Measurements from ENCODE around the gene IRX3. TPM values are rescaled to one million over a fixed set of nuclear protein-coding genes. Genes with fewer than 3 reads are reported as not detected.

Gene IRX3
- total RNA-seq, 1 experiment from 2014 or later: not detected

GRCh38 chr16:54296543-54296942, 10.0 kb upstream of the IRX3 start:
- no peaks in the 10 kb centered on the region for H4K20me1 ChIP-seq (ENCODE audit: low read length)
- H2AFZ ChIP-seq (ENCODE audit: low read length): no peak overlapping the region
- H3K27me3 ChIP-seq (ENCODE audit: low read length): no peaks in the 10 kb centered on the region
- CTCF ChIA-PET: no interaction called here
- no peak for ATAC-seq
- no peak for DNase-seq
- no peak overlapping the region for H3K4me3 ChIP-seq (ENCODE audit: low read length)
- no peak overlapping the region for H3K27ac ChIP-seq (ENCODE audit: low read length)
- no TSS peak for BruUV-seq (replicated peaks)
- H3K9me2 ChIP-seq (replicated peaks; ENCODE audit: low read length): no peaks in the 10 kb centered on the region
- H3K4me1 ChIP-seq (ENCODE audit: insufficient read depth, low read length): no peaks in the 10 kb centered on the region
- no peaks in the 10 kb centered on the region for H3F3A ChIP-seq (ENCODE audit: low read length, unreplicated experiment)
- POLR2A ChIA-PET (ENCODE audit: unreplicated experiment): no interaction called here
- intact Hi-C loops (cut with micrococcal nuclease): no loop called here
- H3K9ac ChIP-seq (ENCODE audit: low read length): no peak overlapping the region
- TF ChIP-seq EZH2 (IDR thresholded peaks at IDR 0.05; ENCODE audit: low read length, unreplicated experiment) (no peak), CTCF (conservative IDR thresholded peaks at IDR 0.05; ENCODE audit: low read depth, low read length) (no peak), EZH2phosphoT487 (IDR thresholded peaks at IDR 0.05; ENCODE audit: borderline replicate concordance, low read length) (no peak)
- no peak overlapping the region for H3K4me2 ChIP-seq (ENCODE audit: low read length)
- H3K79me2 ChIP-seq (ENCODE audit: low read length): no peaks in the 10 kb centered on the region
- H3K36me3 ChIP-seq (ENCODE audit: low read depth, low read length): no peaks in the 10 kb centered on the region
- H3K9me3 ChIP-seq (ENCODE audit: low read length): no peaks in the 10 kb centered on the region

GRCh38 chr16:54291656-54292487, 5.3 kb upstream of the IRX3 start:
- Histone ChIP-seq H3K9ac (ENCODE audit: low read length) (no peak overlapping the region), H3K4me3 (ENCODE audit: low read length) (no peak overlapping the region), H3K36me3 (ENCODE audit: low read depth, low read length) (no peaks in the 10 kb centered on the region), H4K20me1 (ENCODE audit: low read length) (no peaks in the 10 kb centered on the region), H3K79me2 (ENCODE audit: low read length) (no peaks in the 10 kb centered on the region), H3K27ac (ENCODE audit: low read length) (no peak overlapping the region), H3F3A (ENCODE audit: low read length, unreplicated experiment) (no peaks in the 10 kb centered on the region), H3K27me3 (ENCODE audit: low read length) (peaks cover 7% of the 10 kb centered on the region; the same call in 1 of the 2 replicates), H3K9me3 (ENCODE audit: low read length) (no peaks in the 10 kb centered on the region), H3K9me2 (replicated peaks; ENCODE audit: low read length) (no peaks in the 10 kb centered on the region), H3K4me1 (ENCODE audit: insufficient read depth, low read length) (no peaks in the 10 kb centered on the region), H3K4me2 (ENCODE audit: low read length) (no peak overlapping the region), H2AFZ (ENCODE audit: low read length) (no peak overlapping the region)
- no TSS peak for BruUV-seq (replicated peaks)
- ChIA-PET POLR2A (ENCODE audit: unreplicated experiment) (no interaction called here), CTCF (no interaction called here)
- ATAC-seq (no peak), DNase-seq (no peak)
- TF ChIP-seq EZH2phosphoT487 (IDR thresholded peaks at IDR 0.05; ENCODE audit: borderline replicate concordance, low read length) (no peak), CTCF (conservative IDR thresholded peaks at IDR 0.05; ENCODE audit: low read depth, low read length) (no peak), EZH2 (IDR thresholded peaks at IDR 0.05; ENCODE audit: low read length, unreplicated experiment) (no peak)
- intact Hi-C loops (cut with micrococcal nuclease): no loop called here
